ENCODE data around the gene DNAJC8.

DNAJC8 gene

GRCh38 chr1:28249013-28249865 lies 16.4 kb upstream of the DNAJC8 start:
- no peak for DNase-seq

- peak; percentile 82 for DNase-seq
These were observed 15.6 kb upstream of the DNAJC8 start for GRCh38 chr1:28248273-28249012.

GRCh38 chr1:28247612-28248272 lies 14.9 kb upstream of the DNAJC8 start:
- no peak for DNase-seq

GRCh38 chr1:28246427-28246832 lies 13.6 kb upstream of the DNAJC8 start:
- DNase-seq = peak; percentile 41

- no peak for DNase-seq
These were observed 11.9 kb upstream of the DNAJC8 start for GRCh38 chr1:28244549-28245251.

GRCh38 chr1:28243685-28244311 lies 11.0 kb upstream of the DNAJC8 start:
- DNase-seq = no peak

GRCh38 chr1:28241638-28242241 lies 8.9 kb upstream of the DNAJC8 start:
- no peak for DNase-seq

- no peak for DNase-seq
These were observed 7.2 kb upstream of the DNAJC8 start for GRCh38 chr1:28240024-28240423.

GRCh38 chr1:28239004-28239403 lies 6.2 kb upstream of the DNAJC8 start:
- no peak for DNase-seq

- no peak for DNase-seq
These were observed 4.0 kb upstream of the DNAJC8 start for GRCh38 chr1:28236656-28237322.

- DNase-seq = peak; percentile 93
These were observed 3.2 kb upstream of the DNAJC8 start, which contains the start of gene ATP5IF1 for GRCh38 chr1:28235755-28236655. Gene ATP5IF1 (plus strand): TSS chr1:28236124. CDS start chr1:28236184, 60 bp downstream.

- no peak for DNase-seq
These were observed 406 bp upstream of the DNAJC8 start for GRCh38 chr1:28233264-28233606.

- DNase-seq = no peak
These were observed 2.8 kb downstream of the DNAJC8 start for GRCh38 chr1:28229996-28230395.

GRCh38 chr1:28229089-28229488 lies 3.7 kb downstream of the DNAJC8 start:
- DNase-seq = no peak

GRCh38 chr1:28213315-28213714 lies 19.5 kb downstream of the DNAJC8 start:
- no peak for DNase-seq

GRCh38 chr1:28209700-28210099 lies 23.1 kb downstream of the DNAJC8 start:
- no peak for DNase-seq

GRCh38 chr1:28208818-28209441 lies 23.9 kb downstream of the DNAJC8 start:
- peak; percentile 58 for DNase-seq

GRCh38 chr1:28205243-28205642 lies 27.6 kb downstream of the DNAJC8 start:
- no peak for DNase-seq

- DNase-seq = no peak
These were observed 32.5 kb downstream of the DNAJC8 start for GRCh38 chr1:28200234-28200873.
